Liver (tissue), 9 donors: Measurements from ENCODE around the gene ERC2. TPM values are rescaled to one million over a fixed set of nuclear protein-coding genes. Genes with fewer than 3 reads are reported as not detected.

Experiments
- DNase-seq: peaks from one replicate; pipeline ENCODE4 v3.0.0-alpha.2; 2017; ENCODE audit warnings: low spot score
- H3K27ac ChIP-seq, 2 donors: one replicate each; pipeline ENCODE4 v1.7.0; 2013; ENCODE audit warnings: inconsistent platforms in 2 of 2, low read length in 2 of 2, control low read depth in 1 of 2, low read depth in 1 of 2, mild to moderate bottlenecking in 1 of 2
- H3K27me3 ChIP-seq, 4 donors: one replicate each; pipeline versions ENCODE4 v1.6.1 to v1.7.0; 2013; ENCODE audit warnings: low read length in 3 of 4, inconsistent platforms in 1 of 4, mild to moderate bottlenecking in 1 of 4, moderate library complexity in 1 of 4; ENCODE audit not compliant: control insufficient read depth in 4 of 4, insufficient read depth in 4 of 4
- H3K36me3 ChIP-seq, 4 donors: one replicate each; pipeline versions ENCODE4 v1.6.1 to v1.7.0; 2013; ENCODE audit warnings: low read length in 3 of 4, mild to moderate bottlenecking in 3 of 4, low read depth in 1 of 4, moderate library complexity in 1 of 4; ENCODE audit not compliant: control insufficient read depth in 4 of 4, insufficient read depth in 3 of 4
- H3K4me1 ChIP-seq, 4 donors: one replicate each; pipeline versions ENCODE4 v1.6.1 to v1.7.0; 2013; ENCODE audit warnings: low read length in 3 of 4, mild to moderate bottlenecking in 3 of 4, moderate library complexity in 1 of 4; ENCODE audit not compliant: control insufficient read depth in 4 of 4, insufficient read depth in 4 of 4
- H3K4me3 ChIP-seq, 3 donors: one replicate each; pipeline versions ENCODE4 v1.6.1 to v1.7.0; 2013; ENCODE audit warnings: low read length in 3 of 3, control low read depth in 1 of 3, low read depth in 1 of 3, mild to moderate bottlenecking in 1 of 3
- H3K9ac ChIP-seq, 2 donors: one replicate each; pipeline ENCODE4 v1.7.0; 2013; ENCODE audit warnings: low read length in 2 of 2, mild to moderate bottlenecking in 2 of 2, moderate library complexity in 2 of 2, control low read depth in 1 of 2, low read depth in 1 of 2
- H3K9me3 ChIP-seq, 4 donors: one replicate each; pipeline versions ENCODE4 v1.6.1 to v1.7.0; 2013; ENCODE audit warnings: low read length in 3 of 4; ENCODE audit not compliant: control insufficient read depth in 4 of 4
- ATF3 ChIP-seq: IDR thresholded peaks from 2 replicates; pipeline ENCODE4 v1.6.1; 2016; ENCODE audit warnings: antibody characterized with exemption
- CTCF ChIP-seq: fragments of 150-350 bp; IDR thresholded peaks from 2 replicates; pipeline ENCODE4 v1.5.1; 2017; ENCODE audit warnings: improper control_type of control experiment, low read depth, low read length; ENCODE audit not compliant: missing input control
- EGR1 ChIP-seq, 2 donors: IDR thresholded peaks; 2 replicates each; pipeline ENCODE4 v1.6.1; 2016 to 2018; ENCODE audit warnings: antibody characterized with exemption in 2 of 2, low read depth in 2 of 2
- FOXA1 ChIP-seq: IDR thresholded peaks from 2 replicates; pipeline ENCODE4 v1.6.1; 2016; ENCODE audit warnings: antibody characterized with exemption
- FOXA2 ChIP-seq: IDR thresholded peaks from 2 replicates; pipeline ENCODE4 v1.6.1; 2016; ENCODE audit warnings: antibody characterized with exemption
- GABPA ChIP-seq, 2 donors: IDR thresholded peaks in 1 of 2; conservative IDR thresholded peaks in 1 of 2; 2 replicates each; pipeline ENCODE4 v1.6.1; 2016; ENCODE audit warnings: antibody characterized with exemption in 2 of 2, mild to moderate bottlenecking in 1 of 2, moderate library complexity in 1 of 2
- HNF4A ChIP-seq, 2 donors: conservative IDR thresholded peaks; 2 replicates each; pipeline ENCODE4 v1.6.1; 2016; ENCODE audit warnings: antibody characterized with exemption in 2 of 2, mild to moderate bottlenecking in 2 of 2
- HNF4G ChIP-seq: IDR thresholded peaks from 2 replicates; pipeline ENCODE4 v1.6.1; 2016; ENCODE audit warnings: antibody characterized with exemption
- JUND ChIP-seq, 2 donors: IDR thresholded peaks; 2 replicates each; pipeline ENCODE4 v1.6.1; 2016; ENCODE audit warnings: antibody characterized with exemption in 2 of 2
- MAX ChIP-seq: IDR thresholded peaks from 2 replicates; pipeline ENCODE4 v1.6.1; 2016; ENCODE audit warnings: antibody characterized with exemption
- NR2F2 ChIP-seq: IDR thresholded peaks from 2 replicates; pipeline ENCODE4 v1.6.1; 2016; ENCODE audit warnings: antibody characterized with exemption
- RAD21 ChIP-seq, 2 donors: IDR thresholded peaks; 2 replicates each; pipeline ENCODE4 v1.6.1; 2016; ENCODE audit warnings: antibody characterized with exemption in 2 of 2, mild to moderate bottlenecking in 2 of 2
- REST ChIP-seq: IDR thresholded peaks from 2 replicates; pipeline ENCODE4 v1.6.1; 2016; ENCODE audit warnings: antibody characterized with exemption, mild to moderate bottlenecking
- RXRA ChIP-seq, 2 donors: IDR thresholded peaks; 2 replicates each; pipeline ENCODE4 v1.6.1; 2017 to 2018; ENCODE audit warnings: antibody characterized with exemption in 2 of 2, mild to moderate bottlenecking in 1 of 2
- SP1 ChIP-seq: IDR thresholded peaks from 2 replicates; pipeline ENCODE4 v1.6.1; 2018; ENCODE audit warnings: antibody characterized with exemption, mild to moderate bottlenecking
- TAF1 ChIP-seq: conservative IDR thresholded peaks from 2 replicates; pipeline ENCODE4 v1.6.1; 2016; ENCODE audit warnings: antibody characterized with exemption, mild to moderate bottlenecking
- YY1 ChIP-seq: IDR thresholded peaks from 2 replicates; pipeline ENCODE4 v1.6.1; 2016; ENCODE audit warnings: antibody characterized with exemption, mild to moderate bottlenecking
- ZBTB33 ChIP-seq: IDR thresholded peaks from 2 replicates; pipeline ENCODE4 v1.6.1; 2016; ENCODE audit warnings: antibody characterized with exemption
- WGBS: extraction: QIAGEN DNeasy Blood & Tissue Kit; methylation state at CpG from one replicate; pipeline ENCODE4 v1.1.7; 2013; 5-methylcytosine and 5-hydroxymethylcytosine counted together
- polyA plus RNA-seq, 2 donors: library from polyadenylated mRNA; stranded (reverse) in 1 of 2; unstranded in 1 of 2; fragments of 200-250 nt in 1 of 2; fragments of >200 nt in 1 of 2; fragmentation: Nextera tagmentation in 1 of 2; extraction: Ambion mirVana in 1 of 2; gene quantifications; one replicate each; pipeline versions ENCODE4 v1.2.1 to v1.2.3, GENCODE V29; 2013 to 2015
- total RNA-seq, 2 donors: library from RNA; depleted of rRNA; stranded (reverse); fragments of >200 nt; gene quantifications; one replicate each; pipeline ENCODE4 v1.2.3, GENCODE V29; 2014
- donor health status: healthy.
- donor health status: healthy.
- donor health status: healthy.
- donor health status: healthy.
- donor health status: healthy.

Gene ERC2
- total and polyA plus RNA-seq, 4 donors: 0.14 to 0.25 TPM; not detected in 2

GRCh38 chr3:55617385-55617784 lies 850.9 kb downstream of the ERC2 start:
- Histone ChIP-seq H3K36me3 (no peaks in the 10 kb centered on the region), H3K9ac (no peak overlapping the region), H3K9me3 (no peaks in the 10 kb centered on the region), H3K27me3 (no peaks in the 10 kb centered on the region), H3K4me3 (no peak overlapping the region), H3K27ac (no peak overlapping the region), H3K4me1 (no peaks in the 10 kb centered on the region)
- 78% methylated on average over 4 of the region's 4 CpGs for WGBS
- no peak for TF ChIP-seq HNF4G
- no peak for TF ChIP-seq YY1
- TF ChIP-seq MAX: no peak
- TF ChIP-seq SP1: no peak
- TF ChIP-seq CTCF: no peak
- TF ChIP-seq FOXA2: no peak
- TF ChIP-seq EGR1 (IDR thresholded peaks at IDR 0.05; ENCODE audit: low read depth in 2 of 2): no peak
- TF ChIP-seq RXRA (IDR thresholded peaks at IDR 0.05): no peak
- no peak for TF ChIP-seq REST
- TF ChIP-seq RAD21 (IDR thresholded peaks at IDR 0.05): no peak
- no peak for TF ChIP-seq NR2F2
- TF ChIP-seq FOXA1: no peak
- no peak for TF ChIP-seq ATF3
- TF ChIP-seq HNF4A (conservative IDR thresholded peaks at IDR 0.05): no peak
- DNase-seq: no peak

GRCh38 chr3:55616803-55617202 lies 851.5 kb downstream of the ERC2 start:
- Histone ChIP-seq H3K27ac (no peak overlapping the region), H3K9ac (no peak overlapping the region), H3K27me3 (no peaks in the 10 kb centered on the region), H3K9me3 (no peaks in the 10 kb centered on the region), H3K4me3 (no peak overlapping the region), H3K36me3 (no peaks in the 10 kb centered on the region), H3K4me1 (no peaks in the 10 kb centered on the region)
- WGBS: 93% methylated on average over 3 of the region's 3 CpGs
- no peak for DNase-seq
- TF ChIP-seq ATF3 (no peak), ZBTB33 (no peak), FOXA1 (no peak), EGR1 (IDR thresholded peaks at IDR 0.05; ENCODE audit: low read depth in 2 of 2) (no peak), RAD21 (IDR thresholded peaks at IDR 0.05) (no peak), MAX (no peak), TAF1 (no peak), SP1 (no peak), HNF4G (no peak), JUND (IDR thresholded peaks at IDR 0.05) (no peak), NR2F2 (no peak), YY1 (no peak), FOXA2 (no peak), GABPA (IDR thresholded peaks at IDR 0.05 in 1 of 2, conservative IDR thresholded peaks at IDR 0.05 in 1 of 2) (no peak), HNF4A (conservative IDR thresholded peaks at IDR 0.05) (no peak), REST (no peak), RXRA (IDR thresholded peaks at IDR 0.05) (no peak)
